GM21515 (cell line): ENCODE data around the gene CREG2.
A peak's percentile ranks its signal among the peaks of the same experiment; 100 is the strongest.
"Not testable (repeated sequence)": the region's sequence is repeated elsewhere in the genome, so short reads cannot be mapped to it uniquely, and the experiment has no call there.

Experiments used
- ATAC-seq: cut with Tn5 transposase; IDR thresholded peaks from one replicate; pipeline ENCODE4 v1.9.1; 2021; ENCODE audit not compliant: unreplicated experiment

CREG2 gene

DNA sequence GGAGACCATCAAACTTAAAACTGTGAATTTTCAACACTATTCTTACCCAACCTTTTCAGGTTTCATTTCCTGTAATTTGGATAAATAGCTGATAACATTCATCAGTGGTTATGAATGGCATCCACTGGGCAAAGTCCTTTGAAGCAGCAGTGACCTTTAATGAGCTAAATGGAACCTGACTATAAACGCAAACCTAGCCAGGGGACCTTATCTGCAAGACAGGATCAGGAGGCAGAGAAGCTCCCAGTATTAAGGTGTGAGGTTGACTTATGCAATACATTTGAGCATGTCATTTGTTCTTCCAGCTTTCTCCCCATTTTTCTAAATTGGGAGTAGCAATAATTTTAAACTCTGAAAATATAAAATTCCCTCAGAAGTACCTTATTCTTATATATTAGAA is 38.4 kb downstream of the CREG2 start:
- ATAC-seq, result no peak

DNA sequence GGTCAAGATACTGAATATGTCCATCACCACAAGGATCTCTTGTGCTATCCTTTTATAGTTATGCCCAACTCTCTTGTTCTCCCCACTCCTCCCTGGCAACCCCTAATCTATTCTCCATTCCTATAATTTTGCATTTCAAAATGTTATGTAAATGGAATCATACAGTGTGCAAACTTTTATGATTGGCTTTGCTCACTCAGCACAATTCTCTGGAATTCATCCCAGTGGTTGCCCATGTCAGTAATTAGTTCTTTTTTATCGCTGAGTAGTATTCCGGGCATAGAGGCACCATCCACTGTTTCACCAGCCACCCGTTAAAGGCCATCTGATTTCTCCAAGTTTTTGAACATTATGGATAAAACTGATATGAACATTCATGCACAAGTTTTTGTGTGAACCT is 40.4 kb downstream of the CREG2 start:
- ATAC-seq, result no peak

- ATAC-seq, result no peak
Measured at GRCh38 chr2:101344137-101344536, 43.2 kb downstream of the CREG2 start.

- no peak for ATAC-seq
Measured at GRCh38 chr2:101342625-101343008, 44.7 kb downstream of the CREG2 start.

- ATAC-seq, result no peak
Measured at GRCh38 chr2:101341901-101342624, 45.2 kb downstream of the CREG2 start.

GRCh38 chr2:101341421-101341820 is 45.9 kb downstream of the CREG2 start:
- no peak for ATAC-seq

DNA sequence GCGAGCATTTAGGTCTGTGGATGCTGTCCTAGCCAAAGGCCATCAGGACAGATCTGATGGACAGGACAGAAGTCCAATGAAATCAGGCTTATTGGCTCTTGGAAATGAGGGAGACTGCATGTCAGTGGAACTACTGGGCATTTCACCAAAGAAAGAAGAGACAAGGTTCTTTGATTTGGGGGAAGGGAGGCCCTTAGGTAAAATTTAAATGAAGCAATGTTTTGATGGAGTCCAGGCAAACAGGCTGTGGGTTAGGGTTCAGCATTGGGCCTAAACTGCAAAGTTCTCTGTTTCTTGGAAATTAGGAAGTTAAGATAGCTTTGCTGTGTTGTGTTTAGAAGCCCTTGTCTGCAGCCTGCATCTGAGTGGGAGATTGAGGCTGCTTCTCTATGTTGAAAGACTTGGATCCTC is 47.2 kb downstream of the CREG2 start:
- ATAC-seq, result no peak

GRCh38 chr2:101339266-101339880 is 47.9 kb downstream of the CREG2 start:
- ATAC-seq, result no peak

DNA sequence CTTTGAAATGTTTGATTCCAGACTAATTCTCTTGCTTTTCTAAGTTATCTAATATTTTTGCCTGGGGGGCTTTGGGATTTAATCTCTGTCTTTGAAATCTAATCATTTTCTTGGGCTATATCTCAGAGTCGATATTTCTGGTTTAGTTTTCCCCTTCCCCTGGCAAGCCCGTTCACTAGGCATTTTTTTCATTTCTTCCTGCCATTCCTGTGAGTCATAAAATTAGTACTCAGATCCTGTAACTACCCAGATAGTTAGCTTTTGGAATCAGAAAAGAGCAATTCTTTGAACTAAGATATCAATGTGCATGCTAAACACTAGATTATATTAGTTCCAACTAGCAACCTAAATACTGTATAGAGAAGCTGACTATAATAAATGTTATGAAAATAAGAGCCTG is 49.4 kb downstream of the CREG2 start:
- ATAC-seq, result no peak

GRCh38 chr2:101332885-101333766 is 54.2 kb downstream of the CREG2 start:
- no peak for ATAC-seq

GRCh38 chr2:101331202-101331601 is 56.1 kb downstream of the CREG2 start:
- no peak for ATAC-seq

GRCh38 chr2:101330253-101330933 is 56.9 kb downstream of the CREG2 start:
- ATAC-seq, result no peak

DNA sequence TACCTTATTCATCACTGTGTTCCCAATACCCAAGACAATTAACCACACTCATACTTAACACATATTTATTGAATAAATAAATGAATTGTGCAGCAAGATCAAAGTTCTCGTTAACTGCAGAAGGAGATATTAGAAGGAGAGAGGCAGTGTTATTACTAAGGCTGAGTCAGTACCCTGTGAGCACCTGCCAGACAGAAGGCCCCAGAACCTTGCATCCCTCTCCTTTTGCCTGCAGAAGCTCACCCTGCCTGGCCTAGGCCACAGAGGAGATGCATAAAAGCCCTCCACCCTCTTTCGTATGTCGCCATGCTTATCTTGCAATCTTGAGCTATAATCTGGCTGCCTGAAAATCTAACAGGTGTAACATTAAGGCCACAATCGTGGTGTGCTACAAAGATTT is 58.3 kb downstream of the CREG2 start:
- ATAC-seq, result no peak

DNA sequence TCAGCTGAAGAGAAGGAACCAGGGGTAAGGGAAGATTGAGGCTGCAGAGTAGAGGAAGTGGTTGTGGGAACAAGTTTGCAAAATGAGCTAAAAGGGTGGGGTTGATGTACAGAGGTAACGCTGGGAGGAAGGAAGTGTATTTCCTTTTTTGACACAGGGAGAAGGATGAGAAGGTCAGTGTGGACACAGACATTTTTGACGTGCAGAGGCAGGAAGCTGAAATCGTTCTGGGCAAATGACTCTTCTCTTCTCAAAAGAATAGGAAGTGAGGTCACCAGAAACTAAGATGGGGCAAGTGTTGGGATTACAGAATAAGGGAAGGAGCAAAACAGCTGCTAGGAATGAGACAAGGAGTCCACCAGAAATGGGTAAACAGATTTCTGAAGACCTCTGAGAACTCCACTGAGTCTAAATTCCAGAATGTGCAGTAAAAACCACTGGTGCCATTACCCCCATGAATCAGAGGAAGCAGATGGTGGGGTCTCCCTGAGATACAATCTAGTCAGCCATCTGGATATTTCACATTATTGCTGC is 58.8 kb downstream of the CREG2 start:
- ATAC-seq, result peak; percentile 55

- no peak for ATAC-seq
Measured at GRCh38 chr2:101327863-101328394, 59.4 kb downstream of the CREG2 start.

- no peak for ATAC-seq
Measured at GRCh38 chr2:101325425-101325824, 61.9 kb downstream of the CREG2 start.

GRCh38 chr2:101316568-101316967 is 70.7 kb downstream of the CREG2 start:
- not testable (repeated sequence) for ATAC-seq

DNA sequence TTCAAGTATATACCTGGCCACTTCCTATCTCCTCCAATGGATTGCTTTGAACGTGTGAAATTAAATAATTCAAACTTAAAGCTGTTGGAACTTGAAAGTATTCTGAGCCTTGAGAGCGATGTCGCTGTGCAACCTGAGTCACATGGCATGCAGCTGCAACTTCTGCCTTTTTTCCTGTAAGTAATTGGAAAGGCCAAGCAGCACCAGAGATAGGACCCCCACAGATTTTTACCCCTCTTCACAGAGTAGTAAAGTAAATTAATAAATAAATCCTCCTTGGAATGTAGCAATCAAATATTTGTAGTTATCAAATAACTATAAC is 75.6 kb downstream of the CREG2 start:
- no peak for ATAC-seq

DNA sequence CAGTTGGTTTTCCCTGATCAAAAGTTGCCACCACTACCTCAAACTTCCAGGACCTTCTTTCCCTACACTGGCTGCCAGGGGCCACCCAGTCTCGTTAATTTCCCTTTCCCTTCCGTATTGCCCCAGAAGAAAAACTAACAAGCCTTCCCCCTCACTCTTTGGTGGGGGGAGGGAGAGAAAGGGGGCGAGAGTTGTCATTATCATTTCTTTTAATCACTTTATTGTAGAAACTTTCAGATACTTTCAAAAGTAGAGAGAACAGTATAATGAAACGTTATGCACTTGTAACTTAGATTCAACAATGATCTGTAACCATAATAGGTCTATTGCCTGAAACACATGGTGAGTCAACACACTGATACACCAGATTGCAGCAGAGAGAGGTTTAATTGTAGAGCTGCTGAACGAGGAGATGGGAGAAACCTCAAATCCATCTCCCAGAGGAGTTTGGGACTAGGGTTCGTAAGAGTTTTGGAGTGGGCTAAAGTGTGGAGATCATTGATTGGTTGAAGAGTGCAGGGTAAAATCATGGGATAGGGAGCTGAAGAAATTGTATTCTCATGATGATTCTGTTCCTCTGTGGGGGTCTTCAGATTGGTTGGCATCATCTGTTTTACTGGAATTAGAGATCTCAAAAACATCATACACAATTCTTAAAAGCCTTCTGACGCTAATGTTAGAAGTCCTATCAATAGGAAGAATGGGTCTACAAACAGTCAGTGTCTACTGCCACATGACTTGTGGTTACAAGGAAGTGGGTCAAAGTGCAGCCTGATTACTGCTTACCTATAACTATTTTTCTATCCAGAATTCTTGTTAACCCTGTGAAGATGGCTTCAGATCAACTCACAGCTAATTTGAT is 76.2 kb downstream of the CREG2 start:
- ATAC-seq, result no peak
